GM12878 (cell line): Measurements from ENCODE around the gene RRAGD. TPM values are rescaled to one million over a fixed set of nuclear protein-coding genes. Genes with fewer than 3 reads are reported as not detected.

Source experiments
- ATAC-seq: fragments of 200-7000 bp; cut with Tn5 transposase; 3 replicates; pipeline ENCODE4 v1.9.1; 2020; ENCODE audit warnings: mild to moderate bottlenecking, moderate library complexity
- BruUV-seq: library from RNA; stranded (reverse); fragments of 400-500 nt; replicated peaks from 2 replicates; lab custom pipeline; 2021; lab: Mats Ljungman, UMichigan
- CTCF ChIA-PET: fragments of 300-600 bp; sonication (Branson Sonifier 250); formaldehyde crosslinking; extraction: SDS; loops from one replicate; lab custom pipeline; 2021; ENCODE audit warnings: inconsistent platforms; lab: Yijun Ruan, JAX
- POLR2A ChIA-PET: fragments of 350-600 bp; formaldehyde crosslinking; extraction: SDS; loops from one replicate; lab custom pipeline; 2021; ENCODE audit warnings: inconsistent platforms; lab: Charles Lee
- RAD21 ChIA-PET: fragments of 300-600 bp; sonication (Branson Sonifier 250); formaldehyde crosslinking; loops from one replicate; lab custom pipeline; 2023; ENCODE audit warnings: antibody characterized with exemption; ENCODE audit not compliant: unreplicated experiment; lab: Charles Lee
- SMC1A ChIA-PET: fragments of 300-600 bp; sonication (Branson Sonifier 250); formaldehyde crosslinking; loops from one replicate; lab custom pipeline; 2023; ENCODE audit not compliant: unreplicated experiment, uncharacterized antibody; lab: Charles Lee
- DNase-seq: peaks from one replicate; pipeline ENCODE4 v3.0.0-alpha.2; 2011; ENCODE audit warnings: low read depth, low spot score
- FAIRE-seq: peaks from 3 replicates; lab custom pipeline; 2011; peaks lifted over from hg19 to GRCh38; lab: Jason Lieb, UNC
- H2AFZ ChIP-seq: 2 replicates; pipeline ENCODE4 v1.6.0; 2011; ENCODE audit warnings: low read depth, low read length, control low read depth; ENCODE audit not compliant: control insufficient read depth
- H3K27ac ChIP-seq: 2 replicates; pipeline ENCODE4 v1.5.1; 2011; ENCODE audit warnings: control low read depth; ENCODE audit not compliant: control insufficient read depth, insufficient read depth
- H3K27me3 ChIP-seq, 2 experiments: replicated peaks in 1 of 2; 2 replicates each; pipeline versions ENCODE4 v1.6.0 to v1.6.1; 2011; ENCODE audit warnings: low read length in 1 of 2; ENCODE audit not compliant: control insufficient read depth in 2 of 2, insufficient read depth in 2 of 2
- H3K36me3 ChIP-seq, 2 experiments: 2 replicates each; pipeline ENCODE4 v1.5.1; 2011; ENCODE audit warnings: low read length in 1 of 2; ENCODE audit not compliant: control insufficient read depth in 2 of 2, insufficient read depth in 2 of 2
- H3K4me1 ChIP-seq: 2 replicates; pipeline ENCODE4 v1.6.1; 2011; ENCODE audit warnings: mild to moderate bottlenecking, low read length, moderate library complexity, mixed read lengths; ENCODE audit not compliant: control insufficient read depth, insufficient read depth
- H3K4me2 ChIP-seq: 2 replicates; pipeline ENCODE4 v1.6.0; 2011; ENCODE audit warnings: control low read depth; ENCODE audit not compliant: control insufficient read depth, insufficient read depth
- H3K4me3 ChIP-seq: fragments of 200-600 bp; sonication (generic); 2 replicates; pipeline ENCODE4 v1.5.1; 2016
- H3K79me2 ChIP-seq: 2 replicates; pipeline ENCODE4 v1.6.0; 2011; ENCODE audit warnings: low read length; ENCODE audit not compliant: control insufficient read depth, insufficient read depth
- H3K9ac ChIP-seq: 2 replicates; pipeline ENCODE4 v1.8.0; 2011; ENCODE audit warnings: low read length, control low read depth, mixed read lengths; ENCODE audit not compliant: control insufficient read depth, insufficient read depth
- H3K9me3 ChIP-seq: replicated peaks from 3 replicates; pipeline ENCODE4 v1.5.1; 2011; ENCODE audit warnings: mild to moderate bottlenecking, low read length; ENCODE audit not compliant: control insufficient read depth, insufficient read depth
- H4K20me1 ChIP-seq: 2 replicates; pipeline ENCODE4 v1.6.0; 2011; ENCODE audit not compliant: control insufficient read depth, insufficient read depth
- BHLHE40 ChIP-seq, 2 experiments: fragments of 450-650 bp in 1 of 2; IDR thresholded peaks; 2 replicates each; pipeline ENCODE4 v1.6.1; 2011 to 2017; ENCODE audit warnings: low read depth in 2 of 2, borderline replicate concordance in 1 of 2, improper control_type of control experiment in 1 of 2, low read length in 1 of 2, mild to moderate bottlenecking in 1 of 2
- CBX5 ChIP-seq: sonication (generic); IDR thresholded peaks from 2 replicates; pipeline ENCODE4 v1.6.1; 2016; ENCODE audit warnings: low read depth, moderate library complexity, mild to moderate bottlenecking, inconsistent platforms
- CEBPB ChIP-seq, 2 experiments: fragments of 150-350 bp in 1 of 2; IDR thresholded peaks; 2 replicates each; pipeline ENCODE4 v1.6.1; 2012 to 2014; ENCODE audit warnings: low read depth in 2 of 2, low read length in 2 of 2, borderline replicate concordance in 1 of 2, inconsistent platforms in 1 of 2
- IRF4 ChIP-seq: IDR thresholded peaks from 2 replicates; pipeline ENCODE4 v1.6.1; 2011; ENCODE audit warnings: low read depth, low read length
- NR2C1 ChIP-seq: fragments of 450-650 bp; IDR thresholded peaks from 2 replicates; pipeline ENCODE4 v1.6.1; 2017; ENCODE audit warnings: antibody characterized with exemption, mild to moderate bottlenecking, moderate library complexity
- SMARCA5 ChIP-seq: fragments of 450-650 bp; IDR thresholded peaks from 2 replicates; pipeline ENCODE4 v1.6.1; 2017; ENCODE audit warnings: mild to moderate bottlenecking
- TCF7 ChIP-seq: IDR thresholded peaks from 2 replicates; pipeline ENCODE4 v1.6.1; 2014; ENCODE audit warnings: antibody characterized with exemption, borderline replicate concordance
- ZBTB40 ChIP-seq: fragments of 450-650 bp; IDR thresholded peaks from 2 replicates; pipeline ENCODE4 v1.6.1; 2016; ENCODE audit warnings: mild to moderate bottlenecking, moderate library complexity, borderline replicate concordance
- ZNF207 ChIP-seq: fragments of 450-650 bp; IDR thresholded peaks from 2 replicates; pipeline ENCODE4 v1.6.1; 2014; ENCODE audit warnings: antibody characterized with exemption, mild to moderate bottlenecking, borderline replicate concordance
- WGBS: methylation state at CpG from one replicate; pipeline ENCODE4 v1.1.6; 2016; ENCODE audit warnings: low lambda C conversion rate; ENCODE audit not compliant: insufficient replicate concordance, insufficient coverage; ENCODE audit errors: missing lambda C conversion rate; 5-methylcytosine and 5-hydroxymethylcytosine counted together
- in situ Hi-C: fragments of 300-500 bp; cut with MboI; formaldehyde crosslinking; loops from 9 replicates; pipeline ENCODE4 v1.14.3; 2018; ENCODE audit warnings: mixed read lengths
- intact Hi-C: fragments of 100-400 bp; cut with micrococcal nuclease; formaldehyde crosslinking; loops from one replicate; pipeline ENCODE4 v1.14.2; 2022; ENCODE audit not compliant: unreplicated experiment
- polyA plus RNA-seq, 11 experiments: library from polyadenylated mRNA; depleted of rRNA in 4 of 11; unstranded in 6 of 11; stranded (reverse) in 5 of 11; fragments of >200 nt; fragmentation: Nextera tagmentation in 4 of 11; fragmentation: Illumina TruSeq in 1 of 11; extraction: Ambion mirVana in 4 of 11; extraction: Trizol in 1 of 11; gene quantifications; 1 replicate in 1 of 11; 2 replicates in 10 of 11; pipeline versions ENCODE4 v1.2.1 to v1.2.3, GENCODE V29; 2011 to 2016; ENCODE audit warnings: inconsistent platforms in 2 of 11, missing spikeins in 2 of 11, low read depth in 1 of 11
- total RNA-seq, 4 experiments: library from RNA; depleted of rRNA in 3 of 4; stranded (reverse); fragments of >200 nt in 3 of 4; fragmentation: Illumina TruSeq in 1 of 4; extraction: Trizol in 1 of 4; gene quantifications; 2 replicates each; pipeline versions ENCODE4 v1.2.1 to v1.2.3, GENCODE V29; 2013 to 2021
- TF ChIP-seq, protein P1 (sequence below): fragments of 450-650 bp; formaldehyde crosslinking; IDR thresholded peaks from 2 replicates; pipeline ENCODE4 v1.4.0; 2022; ENCODE audit warnings: mild to moderate bottlenecking, moderate library complexity
- TF ChIP-seq, protein P2 (sequence below): fragments of 450-650 bp; IDR thresholded peaks from 2 replicates; pipeline ENCODE4 v1.6.1; 2018; ENCODE audit warnings: borderline replicate concordance, mild to moderate bottlenecking; ENCODE audit not compliant: partially characterized antibody

Gene RRAGD
- total and polyA plus RNA-seq, 10 of the 15 experiments (the other 5 are each of a cell fraction or from before 2014, with no cell fraction given), result 4.6 to 17.4 (median 8.5) TPM

- in situ Hi-C loops (no loop called here), intact Hi-C loops (no loop called here)
- ChIA-PET POLR2A (no interaction called here), SMC1A (interaction anchor here (0.8 to 1.1 kb wide), 2 partner anchors 32 to 42 kb away, joined by 3 to 4 read pairs; no protein-coding TSS in a partner anchor), RAD21 (no interaction called here), CTCF (no interaction called here)
- no peak overlapping the region for H3K9ac ChIP-seq
- H3K4me3 ChIP-seq, result no peak overlapping the region
- no peak overlapping the region for H2AFZ ChIP-seq
- peaks cover 8% of the 10 kb centered on the region for H3K4me1 ChIP-seq
- H3K79me2 ChIP-seq, result peaks cover 26% of the 10 kb centered on the region
- H3K27me3 ChIP-seq, result no peaks in the 10 kb centered on the region
- H4K20me1 ChIP-seq, result no peaks in the 10 kb centered on the region
- H3K27ac ChIP-seq, result no peak overlapping the region
- ATAC-seq (no peak), DNase-seq (no peak), FAIRE-seq (no peak)
- BruUV-seq, result no TSS peak
- 76% methylated on average over 7 of the region's 7 CpGs for WGBS
- no peak overlapping the region for H3K4me2 ChIP-seq
- no peaks in the 10 kb centered on the region; the same call in 2 of the 3 replicates for H3K9me3 ChIP-seq
- H3K36me3 ChIP-seq, result no peaks in the 10 kb centered on the region
- TF ChIP-seq TCF7, result no peak
- no peak for TF ChIP-seq BHLHE40 (IDR thresholded peaks at IDR 0.05; ENCODE audit: borderline replicate concordance in 1 of 2, low read depth in 2 of 2, low read length in 1 of 2)
- TF ChIP-seq, protein P1, sequence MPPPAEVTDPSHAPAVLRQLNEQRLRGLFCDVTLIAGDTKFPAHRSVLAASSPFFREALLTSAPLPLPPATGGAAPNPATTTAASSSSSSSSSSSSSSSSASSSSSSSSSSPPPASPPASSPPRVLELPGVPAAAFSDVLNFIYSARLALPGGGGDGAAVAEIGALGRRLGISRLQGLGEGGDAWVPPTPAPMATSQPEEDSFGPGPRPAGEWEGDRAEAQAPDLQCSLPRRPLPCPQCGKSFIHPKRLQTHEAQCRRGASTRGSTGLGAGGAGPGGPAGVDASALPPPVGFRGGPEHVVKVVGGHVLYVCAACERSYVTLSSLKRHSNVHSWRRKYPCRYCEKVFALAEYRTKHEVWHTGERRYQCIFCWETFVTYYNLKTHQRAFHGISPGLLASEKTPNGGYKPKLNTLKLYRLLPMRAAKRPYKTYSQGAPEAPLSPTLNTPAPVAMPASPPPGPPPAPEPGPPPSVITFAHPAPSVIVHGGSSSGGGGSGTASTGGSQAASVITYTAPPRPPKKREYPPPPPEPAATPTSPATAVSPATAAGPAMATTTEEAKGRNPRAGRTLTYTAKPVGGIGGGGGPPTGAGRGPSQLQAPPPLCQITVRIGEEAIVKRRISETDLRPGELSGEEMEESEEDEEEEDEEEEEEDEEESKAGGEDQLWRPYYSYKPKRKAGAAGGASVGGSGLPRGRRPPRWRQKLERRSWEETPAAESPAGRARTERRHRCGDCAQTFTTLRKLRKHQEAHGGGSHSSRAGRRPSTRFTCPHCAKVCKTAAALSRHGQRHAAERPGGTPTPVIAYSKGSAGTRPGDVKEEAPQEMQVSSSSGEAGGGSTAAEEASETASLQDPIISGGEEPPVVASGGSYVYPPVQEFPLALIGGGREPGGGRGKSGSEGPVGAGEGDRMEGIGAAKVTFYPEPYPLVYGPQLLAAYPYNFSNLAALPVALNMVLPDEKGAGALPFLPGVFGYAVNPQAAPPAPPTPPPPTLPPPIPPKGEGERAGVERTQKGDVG (CRISPR knock-in tag), result no peak
- TF ChIP-seq CEBPB (IDR thresholded peaks at IDR 0.05; ENCODE audit: borderline replicate concordance in 1 of 2, low read depth in 2 of 2, low read length in 2 of 2), result no peak
- TF ChIP-seq ZBTB40, result no peak
- TF ChIP-seq IRF4, result no peak
- no peak for TF ChIP-seq SMARCA5
- TF ChIP-seq, protein P2, sequence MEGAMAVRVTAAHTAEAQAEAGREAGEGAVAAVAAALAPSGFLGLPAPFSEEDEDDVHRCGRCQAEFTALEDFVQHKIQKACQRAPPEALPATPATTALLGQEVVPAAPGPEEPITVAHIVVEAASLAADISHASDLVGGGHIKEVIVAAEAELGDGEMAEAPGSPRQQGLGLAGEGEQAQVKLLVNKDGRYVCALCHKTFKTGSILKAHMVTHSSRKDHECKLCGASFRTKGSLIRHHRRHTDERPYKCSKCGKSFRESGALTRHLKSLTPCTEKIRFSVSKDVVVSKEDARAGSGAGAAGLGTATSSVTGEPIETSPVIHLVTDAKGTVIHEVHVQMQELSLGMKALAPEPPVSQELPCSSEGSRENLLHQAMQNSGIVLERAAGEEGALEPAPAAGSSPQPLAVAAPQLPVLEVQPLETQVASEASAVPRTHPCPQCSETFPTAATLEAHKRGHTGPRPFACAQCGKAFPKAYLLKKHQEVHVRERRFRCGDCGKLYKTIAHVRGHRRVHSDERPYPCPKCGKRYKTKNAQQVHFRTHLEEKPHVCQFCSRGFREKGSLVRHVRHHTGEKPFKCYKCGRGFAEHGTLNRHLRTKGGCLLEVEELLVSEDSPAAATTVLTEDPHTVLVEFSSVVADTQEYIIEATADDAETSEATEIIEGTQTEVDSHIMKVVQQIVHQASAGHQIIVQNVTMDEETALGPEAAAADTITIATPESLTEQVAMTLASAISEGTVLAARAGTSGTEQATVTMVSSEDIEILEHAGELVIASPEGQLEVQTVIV, result no peak
- no peak for TF ChIP-seq NR2C1
- TF ChIP-seq ZNF207, result no peak
- no peak for TF ChIP-seq CBX5
These were observed 13.1 kb downstream of the RRAGD start for GRCh38 chr6:89398762-89399525.
